ENCODE measurements around the gene EPAS1.

Gene EPAS1

GRCh38 chr2:46313063-46313462 is 15.9 kb downstream of the EPAS1 start:
- H3K4me1 ChIP-seq: peaks cover 0 to 100% (median 84%) of the 10 kb centered on the region in 4 donors

GRCh38 chr2:46314065-46314835 is 17.0 kb downstream of the EPAS1 start:
- Histone ChIP-seq H3K4me3 (no peak overlapping the region), H3K9me3 (no peaks in the 10 kb centered on the region), H3K4me1 (peaks cover 0 to 100% (median 81%) of the 10 kb centered on the region in 4 donors), H3K27me3 (no peaks in the 10 kb centered on the region), H3K36me3 (no peaks in the 10 kb centered on the region), H3K27ac (peak overlapping the region; percentile 83 to 84)
- intact Hi-C loops (cut with DNase I; ENCODE audit: low total_unique reads): no loop called here
- TF ChIP-seq, protein P1, sequence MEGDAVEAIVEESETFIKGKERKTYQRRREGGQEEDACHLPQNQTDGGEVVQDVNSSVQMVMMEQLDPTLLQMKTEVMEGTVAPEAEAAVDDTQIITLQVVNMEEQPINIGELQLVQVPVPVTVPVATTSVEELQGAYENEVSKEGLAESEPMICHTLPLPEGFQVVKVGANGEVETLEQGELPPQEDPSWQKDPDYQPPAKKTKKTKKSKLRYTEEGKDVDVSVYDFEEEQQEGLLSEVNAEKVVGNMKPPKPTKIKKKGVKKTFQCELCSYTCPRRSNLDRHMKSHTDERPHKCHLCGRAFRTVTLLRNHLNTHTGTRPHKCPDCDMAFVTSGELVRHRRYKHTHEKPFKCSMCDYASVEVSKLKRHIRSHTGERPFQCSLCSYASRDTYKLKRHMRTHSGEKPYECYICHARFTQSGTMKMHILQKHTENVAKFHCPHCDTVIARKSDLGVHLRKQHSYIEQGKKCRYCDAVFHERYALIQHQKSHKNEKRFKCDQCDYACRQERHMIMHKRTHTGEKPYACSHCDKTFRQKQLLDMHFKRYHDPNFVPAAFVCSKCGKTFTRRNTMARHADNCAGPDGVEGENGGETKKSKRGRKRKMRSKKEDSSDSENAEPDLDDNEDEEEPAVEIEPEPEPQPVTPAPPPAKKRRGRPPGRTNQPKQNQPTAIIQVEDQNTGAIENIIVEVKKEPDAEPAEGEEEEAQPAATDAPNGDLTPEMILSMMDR (IDR thresholded peaks at IDR 0.05): no peak
- no peak for DNase-seq

More at GRCh38 chr2:46313063-46313462, 15.9 kb downstream of the EPAS1 start:
- Histone ChIP-seq H3K4me3 (no peak overlapping the region), H3K9me3 (no peaks in the 10 kb centered on the region), H3K36me3 (no peaks in the 10 kb centered on the region), H3K27ac (peak overlapping the region; percentile 83 to 84), H3K27me3 (no peaks in the 10 kb centered on the region)
- no peak for DNase-seq
- TF ChIP-seq, protein P1 (IDR thresholded peaks at IDR 0.05): no peak
- intact Hi-C loops (cut with DNase I; ENCODE audit: low total_unique reads): no loop called here

- Histone ChIP-seq H3K36me3 (no peaks in the 10 kb centered on the region), H3K27me3 (no peaks in the 10 kb centered on the region), H3K27ac (peak overlapping the region; percentile 83 to 84), H3K4me3 (peak overlapping the region in 1 of 2 donors; percentile 6), H3K9me3 (no peaks in the 10 kb centered on the region), H3K4me1 (peaks cover 0 to 100% (median 78%) of the 10 kb centered on the region in 4 donors)
- intact Hi-C loops (cut with DNase I; ENCODE audit: low total_unique reads): no loop called here
- peak; percentile 94 to 97 for DNase-seq
- TF ChIP-seq, protein P1 (IDR thresholded peaks at IDR 0.05): no peak
Observed at GRCh38 chr2:46315103-46315890, 18.1 kb downstream of the EPAS1 start.

DNA sequence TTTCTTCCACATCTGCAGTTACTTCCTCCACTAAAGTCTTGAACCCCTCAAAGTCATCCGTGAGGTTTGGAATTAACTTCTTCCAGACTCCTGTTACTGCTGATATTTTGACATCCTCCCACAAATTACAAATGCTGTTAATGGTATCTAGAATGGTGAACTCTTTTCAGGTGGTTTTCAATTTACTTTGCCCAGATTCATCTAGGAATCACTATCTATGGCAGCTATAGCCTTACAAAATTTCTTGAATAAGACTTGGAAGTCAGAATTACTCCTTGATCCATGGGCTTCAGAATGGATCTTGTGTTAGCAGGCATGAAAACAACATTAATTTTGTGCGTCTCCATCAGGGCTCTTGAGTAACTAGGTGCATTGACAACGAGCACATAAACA is 19.9 kb downstream of the EPAS1 start:
- H3K36me3 ChIP-seq: no peaks in the 10 kb centered on the region
- no peak overlapping the region for H3K4me3 ChIP-seq
- intact Hi-C loops (cut with DNase I; ENCODE audit: low total_unique reads): no loop called here
- H3K4me1 ChIP-seq: peaks cover 0 to 100% (median 69%) of the 10 kb centered on the region in 4 donors
- peak overlapping the region; percentile 83 to 84 for H3K27ac ChIP-seq
- DNase-seq: no peak
- TF ChIP-seq, protein P1 (IDR thresholded peaks at IDR 0.05): no peak
- H3K27me3 ChIP-seq: no peaks in the 10 kb centered on the region
- no peaks in the 10 kb centered on the region for H3K9me3 ChIP-seq

DNA sequence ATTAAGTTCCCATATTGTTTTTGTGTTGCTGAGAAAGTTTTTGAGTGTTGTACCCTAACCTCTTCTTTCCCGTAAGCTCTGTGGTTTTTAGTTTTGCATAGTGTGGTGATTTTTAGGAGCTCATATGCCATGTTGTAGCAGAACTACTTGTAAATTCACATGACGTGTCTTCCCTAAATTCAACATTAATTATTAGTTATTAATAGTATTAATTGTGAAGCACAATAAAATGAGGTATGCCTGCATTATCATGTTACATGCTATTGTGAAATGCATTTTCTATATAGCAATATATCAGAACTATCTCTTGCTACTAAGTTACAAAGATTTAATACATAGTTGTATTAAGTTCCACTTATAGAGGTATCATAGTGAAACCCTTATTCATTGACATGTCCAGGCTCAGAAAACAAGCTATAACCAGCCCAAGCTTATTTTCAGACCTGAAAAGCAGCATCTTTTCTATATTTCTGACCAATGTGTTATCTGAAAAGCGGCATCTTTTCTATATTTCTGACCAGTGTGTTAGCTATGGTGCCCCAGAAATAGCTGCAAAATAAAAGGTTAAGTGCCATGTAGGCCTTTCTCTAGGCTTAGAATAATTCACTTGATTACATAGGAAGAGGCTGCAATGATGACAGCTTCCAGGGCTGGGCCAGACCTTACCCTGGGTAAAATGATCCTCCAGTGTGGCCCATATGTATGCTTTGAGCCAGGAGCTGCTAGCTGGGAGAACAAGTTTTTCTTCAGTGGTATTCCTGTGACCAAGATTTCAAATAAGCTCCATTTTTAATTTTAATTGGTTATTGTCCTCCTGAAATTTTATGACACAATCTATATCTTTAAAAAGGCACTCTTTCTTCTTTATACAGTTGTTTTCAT is 21.6 kb downstream of the EPAS1 start:
- Histone ChIP-seq H3K27ac (peak overlapping the region; percentile 83 to 84), H3K4me1 (peaks cover 0 to 100% (median 57%) of the 10 kb centered on the region in 4 donors), H3K4me3 (no peak overlapping the region), H3K27me3 (no peaks in the 10 kb centered on the region), H3K9me3 (no peaks in the 10 kb centered on the region), H3K36me3 (no peaks in the 10 kb centered on the region)
- DNase-seq: no peak
- intact Hi-C loops (cut with DNase I; ENCODE audit: low total_unique reads): no loop called here
- TF ChIP-seq, protein P1 (IDR thresholded peaks at IDR 0.05): no peak

Data from tibial artery (tissue), 4 donors.